Measurements from ENCODE around the gene EPOP.
"Not testable (repeated sequence)": the region's sequence is repeated elsewhere in the genome, so short reads cannot be mapped to it uniquely, and the experiment has no call there.

Gene EPOP

GRCh38 chr17:38625482-38625881, 49.3 kb downstream of the EPOP start:
- H3K4me3 ChIP-seq (IDR thresholded peaks at IDR 0.05; ENCODE audit: insufficient read depth, low read depth, low read length): no peak overlapping the region
- no peak overlapping the region for H3K4me2 ChIP-seq
- no peak for TF ChIP-seq CTCF (conservative IDR thresholded peaks at IDR 0.05; ENCODE audit: low read depth, low read length)
- no peaks in the 10 kb centered on the region for H3K79me2 ChIP-seq (ENCODE audit: insufficient read depth, low read depth)
- no peak overlapping the region for H3K9ac ChIP-seq
- H2AFZ ChIP-seq (ENCODE audit: low read depth): no peak overlapping the region
- H4K20me1 ChIP-seq (ENCODE audit: insufficient read depth): no peaks in the 10 kb centered on the region
- H3K27me3 ChIP-seq (ENCODE audit: insufficient read depth, low read depth): no peaks in the 10 kb centered on the region
- no peaks in the 10 kb centered on the region for H3K36me3 ChIP-seq (ENCODE audit: insufficient read depth)
- no peaks in the 10 kb centered on the region for H3K4me1 ChIP-seq (ENCODE audit: low read depth, poor library complexity, severe bottlenecking)
- no peak overlapping the region for H3K27ac ChIP-seq

GRCh38 chr17:38624782-38625355, 49.9 kb downstream of the EPOP start:
- H3K27me3 ChIP-seq (ENCODE audit: insufficient read depth, low read depth); H3K4me2 ChIP-seq; H4K20me1 ChIP-seq (ENCODE audit: insufficient read depth); H2AFZ ChIP-seq (ENCODE audit: low read depth); H3K9ac ChIP-seq; H3K4me3 ChIP-seq (IDR thresholded peaks at IDR 0.05; ENCODE audit: insufficient read depth, low read depth, low read length); H3K4me1 ChIP-seq (ENCODE audit: low read depth, poor library complexity, severe bottlenecking); H3K27ac ChIP-seq; H3K36me3 ChIP-seq (ENCODE audit: insufficient read depth); H3K79me2 ChIP-seq (ENCODE audit: insufficient read depth, low read depth): not testable (repeated sequence)

Measured in KMS-11 (cell line).